Activated T-helper 1 cell treated with anti-CD3 and anti-CD28 coated beads, Interleukin-12 subunit alpha, Interleukin-12 subunit beta, Interleukin-2, Interleukin-4 antibody, amounts not matched to agents 30 ng/mL and 10 ng/mL and 1 ng/mL, durations not matched to agents 14 hours and 24 hours and 36 hours (primary cell): ENCODE results near the gene DTWD2. TPM values are rescaled to one million over a fixed set of nuclear protein-coding genes. Genes with fewer than 3 reads are reported as not detected.
"Not testable (repeated sequence)": the region's sequence is repeated elsewhere in the genome, so short reads cannot be mapped to it uniquely, and the experiment has no call there.

ENCODE experiments used
- DNase-seq: peaks from one replicate; pipeline ENCODE4 v3.0.0; 2021; ENCODE audit warnings: low spot score
- H3K27ac Mint-ChIP-seq: one replicate; pipeline ENCODE4 v1.8.0; 2021; ENCODE audit warnings: mild to moderate bottlenecking, mixed read lengths
- H3K27me3 Mint-ChIP-seq: one replicate; pipeline ENCODE4 v1.8.0; 2022; ENCODE audit warnings: mild to moderate bottlenecking, moderate library complexity, mixed read lengths; ENCODE audit not compliant: insufficient read depth
- H3K36me3 Mint-ChIP-seq: one replicate; pipeline ENCODE4 v1.8.0; 2021; ENCODE audit warnings: low read depth, mixed read lengths
- H3K4me1 Mint-ChIP-seq: one replicate; pipeline ENCODE4 v1.8.0; 2021; ENCODE audit warnings: low read depth, mixed read lengths
- H3K4me3 Mint-ChIP-seq: one replicate; pipeline ENCODE4 v1.8.0; 2021; ENCODE audit warnings: mild to moderate bottlenecking, moderate library complexity, mixed read lengths
- H3K9me3 Mint-ChIP-seq: one replicate; pipeline ENCODE4 v1.8.0; 2021; ENCODE audit warnings: mixed read lengths
- intact Hi-C: fragments of 100-400 bp; cut with micrococcal nuclease; formaldehyde crosslinking; loops from one replicate; pipeline ENCODE4 v1.15.1; 2024
- total RNA-seq: library from RNA; stranded (reverse); gene quantifications from 2 replicates; pipeline ENCODE4 v1.2.3, GENCODE V29; 2022

The DTWD2 gene
- total RNA-seq, 1 donor from 2014 or later: 1.6 TPM

DNA sequence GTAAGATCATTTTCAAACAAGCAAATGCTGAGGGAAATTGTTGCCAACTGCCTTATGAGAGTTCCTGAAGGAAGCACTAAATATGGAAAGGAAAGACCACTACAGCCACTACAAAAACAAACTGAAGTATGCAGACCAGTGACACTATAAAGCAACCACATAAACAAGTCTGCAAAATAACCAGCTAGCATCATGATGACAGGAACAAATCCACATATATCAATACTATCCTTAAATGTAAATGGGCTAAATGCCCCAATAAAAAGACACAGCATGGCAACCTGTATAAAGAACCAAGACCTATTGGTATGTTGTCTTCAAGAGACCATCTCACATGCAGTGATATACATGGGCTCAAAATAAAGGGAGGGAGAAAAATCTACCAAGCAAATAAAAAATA, 113.2 kb downstream of the DTWD2 start:
- H3K4me1 Mint-ChIP-seq: no peaks in the 10 kb centered on the region
- intact Hi-C loops: no loop called here
- H3K27ac Mint-ChIP-seq: no peak overlapping the region
- H3K36me3 Mint-ChIP-seq: no peaks in the 10 kb centered on the region
- H3K4me3 Mint-ChIP-seq: no peak overlapping the region
- no peaks in the 10 kb centered on the region for H3K27me3 Mint-ChIP-seq
- H3K9me3 Mint-ChIP-seq: peaks cover 40% of the 10 kb centered on the region
- no peak for DNase-seq

DNA sequence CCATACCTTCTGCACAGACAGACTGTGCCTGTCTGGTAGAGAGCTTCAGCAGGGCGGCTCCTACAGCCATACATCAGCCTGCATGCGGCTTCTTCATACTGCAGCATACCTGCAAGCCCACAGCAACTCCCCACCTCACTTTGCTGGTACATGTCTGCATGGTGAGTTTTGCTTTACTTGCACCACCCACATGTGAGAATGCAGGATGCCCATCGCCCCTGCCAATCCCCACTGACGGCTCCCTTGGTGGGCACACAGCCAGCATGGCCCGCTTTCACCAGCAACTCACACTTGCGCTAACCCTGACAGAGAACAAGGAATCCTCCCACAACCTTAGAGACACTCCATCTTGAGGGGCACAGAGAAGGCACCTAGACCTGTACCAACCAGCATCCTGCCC, 114.9 kb downstream of the DTWD2 start:
- Mint-ChIP-seq H3K27me3 (no peaks in the 10 kb centered on the region), H3K27ac (no peak overlapping the region), H3K36me3 (no peaks in the 10 kb centered on the region), H3K9me3 (peaks cover 40% of the 10 kb centered on the region), H3K4me3 (no peak overlapping the region), H3K4me1 (no peaks in the 10 kb centered on the region)
- intact Hi-C loops: no loop called here
- no peak for DNase-seq

DNA sequence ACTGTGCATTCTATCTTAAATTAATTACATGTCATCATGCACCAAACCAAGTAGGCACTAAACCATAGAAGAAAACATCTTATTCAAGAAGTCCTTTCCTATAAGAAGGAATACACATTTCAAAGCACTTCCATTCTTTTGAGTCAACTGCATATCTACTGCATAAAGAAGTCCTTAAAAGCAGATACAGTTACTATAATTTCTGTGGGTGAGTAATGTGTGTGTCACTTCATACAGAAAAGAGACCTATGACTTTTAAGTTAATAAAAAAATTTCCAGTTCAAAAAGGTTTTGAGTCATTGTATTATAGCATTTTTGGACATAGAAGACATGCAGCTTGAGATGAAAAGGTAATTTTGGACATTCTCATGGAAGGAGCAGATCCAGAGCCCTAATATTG, 125.0 kb downstream of the DTWD2 start:
- no peak for DNase-seq
- intact Hi-C loops: no loop called here
- Mint-ChIP-seq H3K9me3 (peaks cover 3% of the 10 kb centered on the region), H3K27ac (no peak overlapping the region), H3K36me3 (no peaks in the 10 kb centered on the region), H3K27me3 (no peaks in the 10 kb centered on the region), H3K4me1 (no peaks in the 10 kb centered on the region), H3K4me3 (no peak overlapping the region)

DNA sequence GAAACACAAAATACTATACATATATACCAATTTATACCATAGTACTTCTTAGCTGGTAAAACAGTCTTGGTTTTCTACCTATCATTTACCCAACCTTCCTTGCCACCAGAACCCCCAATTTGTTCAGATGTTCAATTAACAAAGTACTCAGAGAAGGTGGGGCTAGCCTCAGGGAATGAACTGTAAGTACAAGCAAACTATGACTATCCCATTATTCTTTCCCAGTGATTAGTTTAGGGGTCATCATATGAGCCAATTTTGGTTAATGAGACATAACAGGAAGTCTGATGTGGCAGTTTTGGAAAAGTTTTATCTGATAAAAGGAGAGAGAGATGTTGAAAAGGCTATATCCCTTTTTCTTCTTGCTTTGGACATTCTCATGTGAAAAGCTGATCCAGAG, 125.8 kb downstream of the DTWD2 start:
- no peaks in the 10 kb centered on the region for H3K36me3 Mint-ChIP-seq
- no peak overlapping the region for H3K4me3 Mint-ChIP-seq
- H3K9me3 Mint-ChIP-seq: peaks cover 3% of the 10 kb centered on the region
- no peaks in the 10 kb centered on the region for H3K27me3 Mint-ChIP-seq
- H3K4me1 Mint-ChIP-seq: no peaks in the 10 kb centered on the region
- intact Hi-C loops: no loop called here
- H3K27ac Mint-ChIP-seq: no peak overlapping the region
- DNase-seq: no peak

DNA sequence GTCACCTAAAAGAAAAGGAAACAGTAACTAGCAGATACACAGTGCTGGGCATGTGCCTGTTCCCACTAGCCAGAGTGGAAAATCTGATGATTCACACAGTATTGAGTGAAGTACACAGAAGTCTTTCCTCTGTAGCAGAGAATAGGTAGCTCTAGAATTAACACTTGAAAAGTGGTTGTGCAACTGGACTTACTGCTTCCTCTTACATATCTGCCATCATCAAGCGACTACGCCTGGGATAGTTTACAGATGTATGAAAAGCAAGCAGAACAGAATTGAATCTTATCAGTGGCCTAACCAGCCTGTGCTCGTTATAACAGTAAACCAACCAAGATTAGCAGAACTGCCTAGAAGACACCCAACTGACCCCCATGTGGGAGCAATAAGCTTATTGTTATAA, 130.6 kb downstream of the DTWD2 start:
- intact Hi-C loops: no loop called here
- Mint-ChIP-seq H3K27me3 (no peaks in the 10 kb centered on the region), H3K36me3 (no peaks in the 10 kb centered on the region), H3K27ac (no peak overlapping the region), H3K9me3 (no peaks in the 10 kb centered on the region), H3K4me1 (no peaks in the 10 kb centered on the region), H3K4me3 (no peak overlapping the region)
- no peak for DNase-seq

DNA sequence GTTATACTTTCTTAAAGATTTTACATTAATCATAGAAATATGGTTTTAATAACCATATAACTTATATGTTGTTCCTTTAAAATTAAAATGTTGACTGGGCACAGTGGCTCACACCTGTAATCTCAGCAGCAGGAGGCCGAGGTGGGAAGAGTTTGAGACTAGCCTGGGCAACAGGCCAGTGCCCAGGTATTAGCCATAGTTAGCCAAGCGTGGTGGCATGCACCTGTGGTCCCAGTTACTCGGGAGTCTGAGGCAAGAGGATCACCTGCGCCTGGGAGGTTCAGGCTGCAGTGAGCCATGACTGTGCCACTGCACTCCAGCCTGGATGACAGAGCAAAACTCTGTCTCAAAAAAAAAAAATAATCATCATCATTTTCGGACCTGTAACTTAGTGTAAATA, 133.5 kb downstream of the DTWD2 start:
- Mint-ChIP-seq H3K27ac (no peak overlapping the region), H3K4me3 (no peak overlapping the region), H3K27me3 (no peaks in the 10 kb centered on the region), H3K4me1 (no peaks in the 10 kb centered on the region), H3K9me3 (peaks cover 9% of the 10 kb centered on the region), H3K36me3 (no peaks in the 10 kb centered on the region)
- DNase-seq: no peak
- intact Hi-C loops: no loop called here

DNA sequence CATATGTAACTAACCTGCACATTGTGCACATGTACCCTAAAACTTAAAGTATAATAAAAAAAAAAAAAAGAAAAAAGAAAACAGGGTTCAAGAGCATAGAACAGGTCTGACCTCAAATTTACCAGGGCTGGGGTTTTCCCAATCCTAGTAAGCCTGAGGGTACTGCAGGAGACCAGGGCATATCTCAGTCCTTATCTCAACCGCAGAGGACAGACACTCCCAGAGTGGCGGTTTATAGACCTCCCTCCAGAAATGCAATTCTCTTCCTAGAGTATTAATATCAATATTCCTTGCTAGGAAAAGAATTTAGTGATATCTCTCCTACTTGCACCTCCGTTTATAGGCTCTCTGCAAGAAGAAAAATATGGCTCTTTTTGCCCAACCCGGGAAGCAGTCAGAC, 136.6 kb downstream of the DTWD2 start:
- H3K9me3 Mint-ChIP-seq, H3K4me1 Mint-ChIP-seq, H3K27ac Mint-ChIP-seq, H3K4me3 Mint-ChIP-seq, intact Hi-C loops, H3K36me3 Mint-ChIP-seq, H3K27me3 Mint-ChIP-seq, DNase-seq: not testable (repeated sequence)

DNA sequence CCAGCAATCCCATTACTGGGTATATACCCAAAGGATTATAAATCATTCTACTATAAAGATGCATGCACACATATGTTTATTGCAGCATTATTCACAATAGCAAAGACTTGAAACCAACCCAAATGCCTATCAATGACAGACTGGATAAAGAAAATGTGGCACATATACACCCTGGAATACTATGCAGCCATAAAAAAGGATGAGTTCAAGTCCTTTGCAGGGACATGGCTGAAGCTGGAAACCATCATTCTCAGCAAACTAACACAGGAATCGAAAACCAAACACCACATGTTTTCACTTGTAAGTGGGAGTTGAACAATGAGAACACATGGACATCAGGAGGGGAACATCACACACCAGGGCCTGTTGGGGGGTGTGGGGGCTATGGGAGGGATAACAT, 138.8 kb downstream of the DTWD2 start:
- H3K27ac Mint-ChIP-seq, DNase-seq, H3K4me3 Mint-ChIP-seq, H3K9me3 Mint-ChIP-seq, H3K27me3 Mint-ChIP-seq, intact Hi-C loops, H3K4me1 Mint-ChIP-seq, H3K36me3 Mint-ChIP-seq: not testable (repeated sequence)

DNA sequence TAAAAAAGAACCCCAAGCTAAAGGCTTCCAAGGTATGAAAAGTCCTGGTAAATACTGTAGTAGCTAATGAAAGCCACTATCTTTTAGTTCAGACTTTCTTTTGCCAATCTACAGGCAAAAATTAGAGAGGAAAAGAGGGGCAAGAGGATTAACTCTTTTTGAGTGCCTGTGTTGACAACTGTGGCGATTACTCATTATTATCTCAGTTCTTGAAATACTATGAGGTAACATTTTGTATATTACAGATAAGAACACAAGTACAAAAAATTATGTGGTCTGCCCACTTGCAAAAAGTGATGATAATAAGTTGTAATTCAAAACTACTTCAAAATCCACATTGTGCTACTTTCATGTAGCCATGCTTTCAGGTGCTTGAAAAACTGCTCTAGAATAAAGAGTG, 144.0 kb downstream of the DTWD2 start:
- no peak overlapping the region for H3K4me3 Mint-ChIP-seq
- H3K36me3 Mint-ChIP-seq: no peaks in the 10 kb centered on the region
- intact Hi-C loops: no loop called here
- no peaks in the 10 kb centered on the region for H3K9me3 Mint-ChIP-seq
- H3K27me3 Mint-ChIP-seq: no peaks in the 10 kb centered on the region
- no peak for DNase-seq
- no peak overlapping the region for H3K27ac Mint-ChIP-seq
- no peaks in the 10 kb centered on the region for H3K4me1 Mint-ChIP-seq

DNA sequence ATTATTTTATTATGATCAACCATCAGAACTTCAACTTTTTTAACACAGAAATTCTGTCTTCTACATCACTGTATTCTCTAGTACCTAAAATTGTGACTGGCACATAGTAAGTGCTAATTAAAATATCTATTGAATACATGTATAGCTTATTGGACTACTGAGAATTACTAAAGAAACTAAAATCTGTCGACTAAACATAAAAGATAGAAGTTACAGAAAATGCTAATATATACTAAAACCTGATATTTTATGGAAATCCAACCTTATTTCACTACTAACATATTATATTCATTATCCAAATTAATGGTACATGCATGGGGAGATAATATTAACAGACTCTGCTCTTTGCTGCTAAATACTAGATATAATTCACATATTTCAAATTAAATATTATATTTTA, 153.6 kb downstream of the DTWD2 start:
- H3K4me3 Mint-ChIP-seq: no peak overlapping the region
- no peaks in the 10 kb centered on the region for H3K4me1 Mint-ChIP-seq
- H3K9me3 Mint-ChIP-seq: no peaks in the 10 kb centered on the region
- no peak for DNase-seq
- intact Hi-C loops: no loop called here
- no peaks in the 10 kb centered on the region for H3K36me3 Mint-ChIP-seq
- no peak overlapping the region for H3K27ac Mint-ChIP-seq
- no peaks in the 10 kb centered on the region for H3K27me3 Mint-ChIP-seq

DNA sequence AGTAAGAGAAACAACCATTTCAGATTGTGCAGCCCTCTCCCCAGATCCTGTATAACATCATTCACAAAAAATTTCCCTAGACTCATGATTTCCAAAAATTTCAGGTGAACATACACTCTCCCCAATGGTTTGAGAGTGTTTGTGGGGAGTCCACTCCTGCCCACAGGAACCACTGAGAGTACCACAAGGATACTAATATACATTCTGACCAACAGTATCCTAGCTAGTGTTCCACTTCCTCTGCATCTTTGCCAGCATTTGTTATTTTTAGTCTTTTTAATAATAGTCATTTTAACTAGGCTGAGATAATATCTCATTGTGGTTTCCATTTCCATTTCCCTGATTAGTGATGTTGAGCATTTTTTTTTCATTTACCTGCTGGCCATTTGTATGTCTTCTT, 155.4 kb downstream of the DTWD2 start:
- Mint-ChIP-seq H3K36me3 (no peaks in the 10 kb centered on the region), H3K27ac (no peak overlapping the region), H3K9me3 (no peaks in the 10 kb centered on the region), H3K27me3 (no peaks in the 10 kb centered on the region), H3K4me3 (no peak overlapping the region), H3K4me1 (no peaks in the 10 kb centered on the region)
- intact Hi-C loops: no loop called here
- DNase-seq: no peak

DNA sequence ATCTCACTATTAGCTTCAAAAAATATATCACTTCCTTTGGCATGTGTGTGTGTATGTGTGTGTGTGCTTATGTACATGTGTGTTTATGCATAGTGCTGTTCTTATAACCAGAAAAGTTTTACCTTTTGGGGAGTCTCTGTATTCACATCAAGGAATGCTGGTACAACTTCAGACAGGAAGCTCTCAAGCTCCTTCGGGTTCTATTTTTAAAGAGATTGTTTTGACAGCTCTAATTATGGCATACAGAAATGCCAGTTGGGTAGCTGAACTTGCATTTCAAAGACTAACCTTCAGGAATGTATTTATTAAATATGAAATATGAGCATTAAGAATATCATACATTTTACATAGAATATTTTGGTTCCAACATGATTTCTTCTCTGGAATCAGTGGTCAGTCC, 163.1 kb downstream of the DTWD2 start:
- H3K27ac Mint-ChIP-seq: no peak overlapping the region
- no peaks in the 10 kb centered on the region for H3K4me1 Mint-ChIP-seq
- H3K27me3 Mint-ChIP-seq: no peaks in the 10 kb centered on the region
- no peaks in the 10 kb centered on the region for H3K36me3 Mint-ChIP-seq
- H3K9me3 Mint-ChIP-seq: no peaks in the 10 kb centered on the region
- H3K4me3 Mint-ChIP-seq: no peak overlapping the region
- no peak for DNase-seq
- intact Hi-C loops: no loop called here

DNA sequence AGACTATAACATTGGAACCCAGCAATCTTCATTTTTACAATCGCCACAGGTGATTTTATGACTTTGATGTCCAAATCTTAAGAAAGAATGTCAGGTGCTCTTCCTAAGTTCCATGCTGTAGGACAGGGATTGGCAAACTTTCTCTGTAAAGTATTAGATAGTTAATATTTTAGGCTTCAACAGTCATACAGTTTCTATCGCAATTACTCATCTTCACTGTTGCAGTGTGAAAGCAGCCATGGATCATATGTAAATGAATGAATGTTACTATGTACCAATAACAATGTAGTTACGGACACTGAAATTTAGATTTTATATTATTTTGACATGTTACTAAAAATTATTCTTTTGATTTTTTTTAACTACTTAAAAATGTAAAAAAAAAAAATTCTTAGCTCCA, 169.7 kb downstream of the DTWD2 start:
- H3K4me3 Mint-ChIP-seq: no peak overlapping the region
- intact Hi-C loops: no loop called here
- no peak overlapping the region for H3K27ac Mint-ChIP-seq
- no peak for DNase-seq
- H3K36me3 Mint-ChIP-seq: no peaks in the 10 kb centered on the region
- no peaks in the 10 kb centered on the region for H3K4me1 Mint-ChIP-seq
- no peaks in the 10 kb centered on the region for H3K27me3 Mint-ChIP-seq
- H3K9me3 Mint-ChIP-seq: no peaks in the 10 kb centered on the region

DNA sequence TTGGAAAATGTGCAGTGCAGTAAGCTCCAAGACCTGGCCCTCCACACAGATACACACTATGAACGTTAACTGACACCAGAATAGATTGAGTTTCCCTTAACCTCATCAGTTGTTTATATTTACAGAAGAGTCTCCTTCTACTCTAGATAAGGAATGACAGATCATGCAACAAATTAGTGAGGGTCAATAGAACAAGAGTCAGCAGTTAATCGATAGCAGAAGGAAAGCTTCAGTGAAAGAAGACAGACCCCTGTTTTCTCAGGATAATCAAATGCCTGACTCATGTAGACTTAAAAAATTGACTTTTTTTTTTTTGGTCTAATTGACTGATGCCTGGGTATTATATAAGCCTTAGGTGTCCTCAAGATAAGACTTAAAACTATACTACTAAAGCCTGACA, 179.9 kb downstream of the DTWD2 start:
- no peaks in the 10 kb centered on the region for H3K27me3 Mint-ChIP-seq
- no peak overlapping the region for H3K4me3 Mint-ChIP-seq
- intact Hi-C loops: no loop called here
- DNase-seq: no peak
- H3K4me1 Mint-ChIP-seq: no peaks in the 10 kb centered on the region
- H3K27ac Mint-ChIP-seq: no peak overlapping the region
- H3K9me3 Mint-ChIP-seq: no peaks in the 10 kb centered on the region
- H3K36me3 Mint-ChIP-seq: no peaks in the 10 kb centered on the region
